Mucosa of descending colon (tissue), 3 donors: ENCODE data around the gene DEFB114. TPM values are rescaled to one million over a fixed set of nuclear protein-coding genes. Genes with fewer than 3 reads are reported as not detected.

ENCODE experiments used
- ATAC-seq: fragments of 200-7000 bp; cut with Tn5 transposase; one replicate; pipeline ENCODE4 v1.9.1; 2020; ENCODE audit warnings: mild to moderate bottlenecking, moderate library complexity
- DNase-seq, 3 donors: peaks; one replicate each; pipeline ENCODE4 v3.0.0-alpha.2; 2020
- H3K36me3 ChIP-seq: fragments of 200-600 bp; one replicate; pipeline ENCODE4 v1.8.0; 2021; ENCODE audit warnings: low read depth, mild to moderate bottlenecking
- H3K4me1 ChIP-seq: fragments of 200-600 bp; one replicate; pipeline ENCODE4 v1.8.0; 2021; ENCODE audit warnings: low read depth, mild to moderate bottlenecking
- H3K4me3 ChIP-seq: fragments of 200-600 bp; one replicate; pipeline ENCODE4 v1.8.0; 2021; ENCODE audit warnings: mild to moderate bottlenecking
- H3K9me3 ChIP-seq: fragments of 200-600 bp; one replicate; pipeline ENCODE4 v1.8.0; 2021; ENCODE audit warnings: mild to moderate bottlenecking
- intact Hi-C, 2 donors: fragments of 100-400 bp; cut with DNase I in 1 of 2; cut with micrococcal nuclease in 1 of 2; formaldehyde crosslinking; loops; one replicate each; pipeline versions ENCODE4 v1.11.0 to v1.11.1; 2022; cut with DNase I, micrococcal nuclease
- total RNA-seq, 3 donors: library from RNA; stranded (reverse); fragmentation: NEBNext Ultra II Directional in 2 of 3; extraction: Animal tissue kit (Norgen Biotek cat#: 25700) in 2 of 3; gene quantifications; one replicate each; pipeline versions ENCODE4 v1.2.1 to v1.2.4, GENCODE V29; 2021 to 2023
- TF ChIP-seq, protein P1 (sequence below): fragments of 200-600 bp; IDR thresholded peaks from one replicate; pipeline ENCODE4 v1.8.0; 2022; ENCODE audit warnings: antibody characterized with exemption, mild to moderate bottlenecking
- donor health status: DM: no; HTN: no; CAD: no; lungs with moderate emphysema.
- donor health status: DM: no; HTN: no; CAD: no.
- donor health status: DM: no; HTN: yes; CAD: no.

Gene DEFB114
- total RNA-seq, 3 donors from 2014 or later, result not detected

DNA sequence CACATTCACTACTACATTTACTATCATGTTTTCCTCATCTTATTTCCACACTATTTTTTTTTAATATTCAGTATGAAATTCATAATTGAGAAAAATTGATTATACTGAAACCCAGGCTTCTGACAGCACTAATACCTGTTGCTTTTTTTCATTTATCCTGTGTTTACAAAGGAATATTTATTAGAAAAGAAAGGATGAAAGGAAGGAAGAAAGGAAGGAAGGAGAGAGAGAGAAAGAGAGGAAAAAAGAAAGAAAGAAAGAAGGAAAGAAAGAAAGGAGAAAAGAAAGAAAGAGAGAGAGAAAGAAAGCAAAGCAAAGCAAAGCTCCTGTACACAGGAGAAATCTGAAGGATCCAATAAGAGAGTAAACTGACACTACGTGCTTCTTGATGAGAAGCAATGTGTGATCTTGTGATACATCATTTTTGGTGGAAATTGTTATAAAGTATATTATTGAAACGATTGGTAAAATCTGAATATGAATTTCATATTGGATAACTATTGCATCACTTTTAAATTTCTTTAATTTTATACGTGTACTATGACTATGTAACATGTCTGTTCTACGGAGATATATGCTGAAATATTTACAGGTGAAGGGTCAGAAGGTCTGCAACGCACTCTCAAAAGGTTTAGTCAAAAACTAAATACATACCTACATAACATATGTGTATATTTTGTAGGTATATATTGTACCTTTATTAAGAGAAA is 43.9 kb downstream of the DEFB114 start:
- intact Hi-C loops, result no loop called here
- Histone ChIP-seq H3K36me3 (no peaks in the 10 kb centered on the region), H3K9me3 (no peaks in the 10 kb centered on the region), H3K4me1 (no peaks in the 10 kb centered on the region), H3K4me3 (no peak overlapping the region)
- DNase-seq, result no peak
- TF ChIP-seq, protein P1, sequence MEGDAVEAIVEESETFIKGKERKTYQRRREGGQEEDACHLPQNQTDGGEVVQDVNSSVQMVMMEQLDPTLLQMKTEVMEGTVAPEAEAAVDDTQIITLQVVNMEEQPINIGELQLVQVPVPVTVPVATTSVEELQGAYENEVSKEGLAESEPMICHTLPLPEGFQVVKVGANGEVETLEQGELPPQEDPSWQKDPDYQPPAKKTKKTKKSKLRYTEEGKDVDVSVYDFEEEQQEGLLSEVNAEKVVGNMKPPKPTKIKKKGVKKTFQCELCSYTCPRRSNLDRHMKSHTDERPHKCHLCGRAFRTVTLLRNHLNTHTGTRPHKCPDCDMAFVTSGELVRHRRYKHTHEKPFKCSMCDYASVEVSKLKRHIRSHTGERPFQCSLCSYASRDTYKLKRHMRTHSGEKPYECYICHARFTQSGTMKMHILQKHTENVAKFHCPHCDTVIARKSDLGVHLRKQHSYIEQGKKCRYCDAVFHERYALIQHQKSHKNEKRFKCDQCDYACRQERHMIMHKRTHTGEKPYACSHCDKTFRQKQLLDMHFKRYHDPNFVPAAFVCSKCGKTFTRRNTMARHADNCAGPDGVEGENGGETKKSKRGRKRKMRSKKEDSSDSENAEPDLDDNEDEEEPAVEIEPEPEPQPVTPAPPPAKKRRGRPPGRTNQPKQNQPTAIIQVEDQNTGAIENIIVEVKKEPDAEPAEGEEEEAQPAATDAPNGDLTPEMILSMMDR, result no peak
- no peak for ATAC-seq

DNA sequence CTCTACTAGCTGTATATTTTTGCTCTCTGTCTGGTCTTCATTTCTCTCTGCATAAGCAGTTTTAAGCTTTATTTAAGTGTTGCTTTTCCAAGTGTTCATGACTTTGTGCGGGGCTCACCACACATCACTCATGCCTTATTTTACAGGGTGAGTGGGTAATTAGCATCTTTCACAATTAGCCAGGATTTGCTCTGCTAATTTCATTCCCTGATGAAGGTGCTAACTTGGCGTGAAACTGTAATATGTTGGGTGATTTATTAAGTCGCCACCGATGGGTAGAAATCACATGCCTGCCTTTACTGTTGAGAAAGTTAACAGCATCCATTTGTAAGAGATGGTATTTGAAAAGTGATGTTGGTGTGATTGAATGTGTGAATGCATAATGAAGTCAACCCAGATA is 44.7 kb downstream of the DEFB114 start:
- Histone ChIP-seq H3K4me1 (no peaks in the 10 kb centered on the region), H3K36me3 (no peaks in the 10 kb centered on the region), H3K9me3 (no peaks in the 10 kb centered on the region), H3K4me3 (no peak overlapping the region)
- no peak for ATAC-seq
- intact Hi-C loops, result no loop called here
- TF ChIP-seq, protein P1, result no peak
- no peak for DNase-seq

DNA sequence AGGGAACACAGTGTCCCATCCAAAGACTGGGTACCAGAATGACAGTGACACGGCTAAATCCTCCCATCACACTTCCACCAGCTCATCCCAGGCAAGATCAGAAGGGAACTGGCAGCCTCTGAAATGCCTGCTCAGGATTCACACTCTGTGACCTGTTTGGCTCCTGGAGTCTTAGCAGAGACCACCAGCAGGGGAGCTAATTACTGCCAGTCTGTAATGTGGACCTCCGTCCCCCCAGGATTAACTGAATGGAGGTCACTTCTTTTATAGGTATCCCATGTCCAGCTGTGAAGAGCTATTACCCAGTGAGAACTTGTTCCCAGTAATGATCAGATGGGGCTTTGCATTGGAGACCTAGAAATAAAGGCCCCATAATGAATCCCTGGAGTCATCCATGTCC is 45.2 kb downstream of the DEFB114 start:
- no peaks in the 10 kb centered on the region for H3K36me3 ChIP-seq
- H3K9me3 ChIP-seq, result no peaks in the 10 kb centered on the region
- H3K4me1 ChIP-seq, result no peaks in the 10 kb centered on the region
- intact Hi-C loops, result no loop called here
- no peak for ATAC-seq
- no peak for DNase-seq
- H3K4me3 ChIP-seq, result no peak overlapping the region
- TF ChIP-seq, protein P1, result no peak

DNA sequence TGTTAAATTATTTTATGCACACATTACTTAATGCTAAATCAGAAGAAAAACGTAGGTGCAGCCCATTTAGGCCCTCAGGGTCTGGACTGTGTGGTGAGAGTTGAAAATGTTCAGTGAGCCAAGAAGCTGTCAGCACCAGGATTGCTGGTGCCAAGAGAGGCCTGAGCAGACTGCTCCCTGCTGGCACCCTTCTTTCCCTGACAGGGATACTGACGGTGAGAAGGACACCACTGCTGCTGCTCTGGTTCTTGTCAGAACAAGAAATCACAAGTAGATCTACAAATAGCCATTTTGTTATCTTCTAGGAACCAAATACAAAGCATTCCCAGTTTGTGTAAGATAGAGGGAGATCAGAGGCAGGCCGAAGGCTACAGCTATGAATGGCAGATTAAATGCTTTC is 48.9 kb downstream of the DEFB114 start:
- DNase-seq, result no peak
- Histone ChIP-seq H3K4me3 (no peak overlapping the region), H3K36me3 (no peaks in the 10 kb centered on the region), H3K9me3 (no peaks in the 10 kb centered on the region), H3K4me1 (no peaks in the 10 kb centered on the region)
- ATAC-seq, result no peak
- TF ChIP-seq, protein P1, result no peak
- intact Hi-C loops, result no loop called here

DNA sequence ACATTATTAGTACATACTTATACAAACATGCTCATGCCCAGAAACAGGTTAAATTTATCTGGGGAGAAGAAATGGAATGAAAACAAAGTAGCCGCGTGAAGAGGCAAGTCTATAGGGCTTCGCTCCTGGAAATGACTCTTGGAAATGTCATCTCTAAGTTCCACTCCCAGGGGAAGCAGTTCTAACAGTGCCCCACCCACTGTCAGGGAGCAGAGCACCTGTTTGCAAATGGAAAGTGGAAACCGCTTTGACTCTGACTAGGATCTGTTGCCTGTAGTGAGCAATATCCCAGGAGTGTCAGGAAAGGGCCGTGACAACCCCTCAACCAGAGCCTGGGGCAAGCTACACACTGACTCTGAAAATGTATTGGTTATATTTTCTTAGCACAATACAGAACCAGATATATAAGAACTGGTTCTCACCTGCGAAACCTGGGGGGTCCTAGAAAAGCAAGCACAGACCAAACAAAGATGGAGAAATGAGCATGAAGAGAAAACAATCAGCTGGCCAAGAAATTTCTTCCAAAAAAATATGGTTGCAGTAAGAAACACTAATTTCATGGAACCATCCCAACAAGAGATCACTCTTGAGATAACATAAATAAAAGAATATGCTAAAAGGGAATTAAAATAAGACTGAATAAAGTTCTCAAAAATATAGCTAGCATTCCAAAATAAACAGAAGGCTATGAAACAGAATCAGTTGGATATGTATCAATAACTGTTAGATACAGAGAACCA is 50.2 kb downstream of the DEFB114 start:
- DNase-seq (no peak), ATAC-seq (peak; percentile 32)
- Histone ChIP-seq H3K4me1 (no peaks in the 10 kb centered on the region), H3K9me3 (no peaks in the 10 kb centered on the region), H3K4me3 (no peak overlapping the region), H3K36me3 (no peaks in the 10 kb centered on the region)
- intact Hi-C loops, result no loop called here
- TF ChIP-seq, protein P1, result no peak
